Activated naive CD8-positive, alpha-beta T cell treated with anti-CD3 and anti-CD28 coated beads, Interleukin-2, amount 50 U/mL, for 16 hours (primary cell): Measurements from ENCODE around the gene DKKL1.

Experiments
- DNase-seq: peaks from one replicate; pipeline ENCODE4 v3.0.0-alpha.2; 2020; ENCODE audit warnings: low read depth, low spot score

DKKL1 gene

DNA sequence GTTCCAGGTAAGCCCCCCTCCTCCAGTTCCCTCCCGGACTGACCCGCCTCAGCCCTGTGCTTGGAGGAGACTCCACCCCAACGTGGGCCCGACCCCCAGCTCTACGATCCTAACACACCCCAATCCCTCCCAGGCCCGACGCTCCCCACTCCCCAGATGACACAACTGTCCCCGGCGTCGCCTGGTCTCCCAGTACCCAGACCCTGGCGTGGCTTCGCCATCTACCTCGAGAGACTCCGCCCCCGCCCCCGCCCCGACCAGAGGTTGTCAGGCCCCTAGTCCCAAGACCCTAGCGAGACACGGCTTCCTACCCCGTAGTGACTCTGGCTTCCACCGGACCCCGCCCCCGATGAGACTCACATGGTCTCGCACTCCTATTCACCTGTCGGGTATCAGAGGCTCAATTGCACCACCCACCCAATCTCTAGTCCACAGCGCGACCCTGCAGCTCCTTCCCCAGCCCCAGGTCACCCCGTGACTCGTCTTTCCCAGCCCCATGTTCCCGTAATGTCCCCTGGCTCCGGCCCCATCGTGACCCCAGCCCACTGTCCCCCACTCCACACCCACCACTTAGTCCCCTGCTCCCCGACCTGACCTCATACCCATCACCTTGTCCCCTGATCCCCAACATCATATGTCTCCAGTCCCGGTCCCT is 25.5 kb upstream of the DKKL1 start:
- no peak for DNase-seq

DNA sequence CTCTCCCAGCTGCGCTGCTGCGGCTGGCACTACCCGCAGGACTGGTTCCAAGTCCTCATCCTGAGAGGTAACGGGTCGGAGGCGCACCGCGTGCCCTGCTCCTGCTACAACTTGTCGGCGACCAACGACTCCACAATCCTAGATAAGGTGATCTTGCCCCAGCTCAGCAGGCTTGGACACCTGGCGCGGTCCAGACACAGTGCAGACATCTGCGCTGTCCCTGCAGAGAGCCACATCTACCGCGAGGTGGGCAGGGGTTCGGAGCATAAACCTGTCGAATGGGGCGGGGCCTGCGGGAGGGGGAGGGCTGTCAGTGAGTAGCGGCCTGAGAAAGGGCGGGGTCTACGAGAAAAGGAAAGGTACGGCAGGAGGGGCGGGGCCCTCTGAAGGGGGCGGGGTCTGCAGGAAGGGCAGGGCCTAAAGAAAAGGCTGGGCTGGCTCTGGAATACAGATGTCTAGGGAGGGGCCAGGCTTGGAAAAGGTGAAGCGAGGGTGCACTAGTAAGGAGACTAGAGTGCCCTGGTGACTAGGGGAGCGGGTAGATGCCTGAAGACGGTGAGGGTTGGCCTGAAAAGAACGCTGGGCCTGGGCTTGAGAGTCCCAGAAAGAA is 24.9 kb upstream of the DKKL1 start:
- DNase-seq, result no peak

DNA sequence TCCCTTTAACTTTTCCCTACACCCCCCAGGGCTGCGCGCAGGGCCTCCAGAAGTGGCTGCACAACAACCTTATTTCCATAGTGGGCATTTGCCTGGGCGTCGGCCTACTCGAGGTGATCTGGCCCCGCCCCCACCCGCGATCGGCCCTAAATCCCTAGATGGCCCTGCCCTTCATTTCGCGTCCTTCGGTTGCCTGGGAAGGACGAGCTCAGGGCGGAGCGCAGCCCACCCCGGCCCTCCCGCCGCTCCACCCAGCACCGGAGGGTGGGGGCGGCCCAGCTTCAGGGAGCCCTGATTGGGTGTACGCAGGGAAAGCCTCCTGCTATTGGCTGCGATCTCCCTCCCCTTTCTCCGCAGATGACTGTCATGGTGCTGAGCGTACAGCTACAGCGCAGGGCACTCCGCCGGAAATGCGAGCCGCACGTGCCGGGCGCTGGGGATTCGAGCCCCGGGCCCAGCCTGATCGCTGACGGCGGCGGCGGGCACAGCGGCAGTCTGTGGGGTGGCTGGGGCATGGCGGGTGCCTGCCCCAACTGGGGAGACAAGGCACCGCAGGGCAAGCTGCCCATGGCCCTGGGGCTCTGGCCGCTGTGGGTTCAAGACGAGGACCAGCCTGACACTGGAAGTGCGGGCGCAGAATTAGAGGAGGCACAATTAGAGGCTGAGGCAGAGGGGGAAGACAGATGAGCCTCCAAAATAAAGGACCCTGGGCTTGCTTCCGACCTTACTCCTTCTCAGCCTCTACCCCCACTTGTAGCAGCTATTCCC is 24.2 kb upstream of the DKKL1 start:
- no peak for DNase-seq

DNA sequence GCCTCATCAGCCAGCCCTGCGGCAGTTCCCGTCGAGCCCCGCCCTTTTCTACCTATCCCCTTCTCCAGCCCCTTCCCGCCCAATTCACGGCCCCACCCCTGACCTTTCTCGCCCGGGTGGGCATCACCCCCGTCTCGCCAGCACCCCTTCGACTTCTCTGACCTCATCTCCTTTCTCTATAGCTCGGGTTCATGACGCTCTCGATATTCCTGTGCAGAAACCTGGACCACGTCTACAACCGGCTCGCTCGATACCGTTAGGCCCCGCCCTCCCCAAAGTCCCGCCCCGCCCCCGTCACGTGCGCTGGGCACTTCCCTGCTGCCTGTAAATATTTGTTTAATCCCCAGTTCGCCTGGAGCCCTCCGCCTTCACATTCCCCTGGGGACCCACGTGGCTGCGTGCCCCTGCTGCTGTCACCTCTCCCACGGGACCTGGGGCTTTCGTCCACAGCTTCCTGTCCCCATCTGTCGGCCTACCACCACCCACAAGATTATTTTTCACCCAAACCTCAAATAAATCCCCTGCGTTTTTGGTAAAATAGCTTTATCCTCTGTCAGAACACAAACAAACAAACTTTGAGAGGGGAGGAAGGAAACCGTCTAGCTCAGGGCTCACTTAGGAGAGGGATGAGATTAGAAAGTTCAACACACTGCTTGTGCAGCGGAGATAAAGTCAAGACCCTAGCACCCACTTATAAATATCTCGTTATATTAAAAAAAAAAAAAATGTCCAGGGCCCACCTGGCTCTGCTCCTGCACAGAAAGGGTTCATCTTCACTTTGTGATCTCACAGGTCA is 23.4 kb upstream of the DKKL1 start:
- DNase-seq, result no peak

DNA sequence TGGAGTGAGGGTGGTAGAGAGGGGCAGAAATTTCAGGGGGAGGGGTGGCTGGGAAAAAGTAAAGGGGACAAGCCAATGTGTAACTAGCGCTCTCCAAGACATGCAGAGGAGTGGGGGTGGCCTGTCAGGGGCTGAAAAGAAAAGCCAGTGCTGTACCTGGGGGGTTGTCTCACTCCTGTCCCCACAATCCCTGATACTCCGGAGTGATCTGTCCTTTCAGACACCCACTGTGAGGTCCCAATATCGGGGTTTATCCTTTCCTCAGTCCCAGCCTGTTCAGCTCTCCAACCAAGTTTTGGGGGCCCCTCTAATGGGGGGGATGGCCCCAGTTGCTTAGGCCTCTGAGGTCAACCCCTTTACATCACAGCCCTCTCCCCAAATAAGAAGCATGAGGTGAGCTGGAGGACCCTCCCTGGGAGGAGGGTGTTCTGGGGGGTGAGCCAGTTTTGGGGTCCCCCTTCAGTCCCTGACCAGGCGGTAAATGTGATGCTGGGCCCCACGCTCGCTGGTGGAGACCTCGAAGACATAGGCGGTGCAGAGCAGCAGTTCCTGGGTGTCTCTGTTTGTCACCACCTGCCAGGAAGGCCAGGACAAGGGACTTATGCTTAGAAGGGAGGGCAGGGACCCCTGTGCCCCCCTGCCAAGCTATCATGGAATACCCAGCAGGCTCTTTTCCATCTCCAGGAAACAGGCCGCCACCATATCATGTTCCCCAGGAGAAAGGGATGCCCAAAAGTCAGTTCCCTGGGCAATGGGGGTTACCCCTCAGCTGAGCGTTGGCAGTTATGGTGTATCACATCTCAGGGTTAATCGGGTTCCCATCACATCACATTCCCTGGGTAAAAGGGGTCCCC is 22.6 kb upstream of the DKKL1 start:
- no peak for DNase-seq

DNA sequence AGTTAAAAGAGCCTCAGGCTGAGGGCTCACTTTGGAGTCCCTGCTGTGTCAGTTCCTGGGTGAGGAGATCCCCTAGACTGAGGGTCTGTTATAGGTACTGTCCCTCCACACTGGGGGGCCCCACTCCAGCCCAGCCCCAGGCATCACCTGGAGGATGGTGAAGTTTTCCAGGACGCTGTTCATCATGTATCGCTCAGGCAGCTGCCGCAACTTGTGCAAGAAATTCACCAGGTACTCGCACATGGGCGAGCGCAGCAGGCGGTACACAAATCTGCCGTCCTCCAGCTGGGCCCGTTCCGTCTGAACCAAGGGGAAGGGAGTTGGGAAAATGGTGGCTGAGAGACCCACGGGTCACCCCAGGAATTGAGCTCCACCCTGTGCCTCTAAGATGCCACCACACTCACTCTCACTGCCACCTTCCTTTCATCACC is 21.4 kb upstream of the DKKL1 start:
- no peak for DNase-seq

DNA sequence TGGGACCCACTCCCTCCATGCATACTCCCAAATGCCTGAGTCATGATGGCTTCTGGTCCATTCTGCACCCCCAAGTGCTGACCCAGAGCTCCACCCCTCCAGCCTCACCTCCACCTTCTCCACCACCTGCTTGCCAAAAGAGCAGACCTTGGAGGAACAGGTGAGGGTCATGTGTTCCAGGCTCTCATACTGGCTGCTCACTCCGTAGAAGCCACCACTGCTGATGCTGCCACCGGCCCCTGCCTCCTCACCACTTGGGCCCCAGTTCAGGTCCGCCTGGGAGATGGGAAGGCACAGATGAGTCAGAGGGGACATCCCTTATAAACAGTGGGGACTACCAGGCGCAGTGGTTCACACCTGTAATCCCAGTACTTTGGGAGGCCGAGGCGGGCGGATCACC is 20.6 kb upstream of the DKKL1 start:
- DNase-seq, result no peak

DNA sequence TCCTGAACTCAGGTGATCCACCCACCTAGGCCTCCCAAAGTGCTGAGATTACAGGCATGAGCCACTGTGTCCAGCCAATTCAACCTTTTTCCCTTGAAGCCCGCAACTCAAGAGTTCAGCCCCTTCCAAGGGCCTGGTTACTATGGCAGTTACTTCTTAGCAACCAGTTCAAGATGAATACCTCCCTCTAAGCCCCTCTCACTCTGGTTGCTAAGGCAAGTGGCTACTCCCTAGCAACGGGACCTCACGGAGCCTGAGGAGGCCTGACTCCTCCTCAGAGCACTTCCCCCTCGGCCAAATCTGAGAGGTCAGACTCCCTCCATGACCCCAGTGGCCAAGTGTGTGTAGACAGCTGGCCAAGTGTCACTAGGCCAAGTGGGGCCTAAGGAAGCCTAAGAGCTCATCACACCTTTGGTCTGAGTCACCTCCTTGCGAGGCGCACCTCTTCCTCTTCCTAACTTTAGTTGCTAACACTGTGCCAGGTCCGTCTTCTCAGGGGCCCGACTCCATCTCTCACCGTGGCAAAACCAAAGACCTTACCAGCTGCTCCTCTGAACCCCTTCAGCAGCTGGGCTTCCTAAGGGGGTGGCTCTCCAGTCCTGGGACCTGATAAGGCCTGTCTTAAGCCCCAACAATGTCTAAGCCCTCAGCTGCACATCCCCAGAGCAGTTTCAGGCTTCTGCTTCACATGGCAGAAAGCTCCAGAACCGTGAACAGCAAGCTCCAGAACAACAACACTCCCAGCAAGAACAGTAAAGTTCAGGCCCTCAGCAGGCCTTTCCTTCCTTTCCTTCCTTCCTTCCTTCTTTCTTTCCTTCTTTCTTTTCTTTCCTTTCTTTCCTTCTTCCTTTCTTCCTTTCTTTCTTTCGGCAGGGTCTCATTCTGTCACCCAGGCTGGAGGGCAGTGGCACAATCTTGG is 18.9 kb upstream of the DKKL1 start:
- DNase-seq, result no peak

DNA sequence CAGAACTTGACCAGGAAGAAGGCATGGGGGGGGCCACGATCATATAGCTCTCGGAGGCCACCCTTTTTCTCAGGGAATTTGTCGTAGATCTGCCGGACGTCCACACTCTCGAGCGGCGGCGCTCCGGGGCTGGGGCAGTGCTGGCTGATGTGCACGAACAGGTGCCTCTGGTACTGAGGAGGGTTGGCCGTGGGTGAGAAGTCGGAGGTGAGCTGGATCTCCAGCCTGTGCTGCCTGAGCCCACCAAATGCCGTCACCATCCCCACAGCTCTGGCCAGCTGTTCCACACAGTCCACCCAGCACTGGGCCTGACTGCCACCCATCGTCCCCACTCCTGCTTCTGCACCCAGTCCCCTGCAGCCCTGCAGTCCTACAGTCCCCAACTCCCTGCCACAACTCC is 16.5 kb upstream of the DKKL1 start:
- no peak for DNase-seq

DNA sequence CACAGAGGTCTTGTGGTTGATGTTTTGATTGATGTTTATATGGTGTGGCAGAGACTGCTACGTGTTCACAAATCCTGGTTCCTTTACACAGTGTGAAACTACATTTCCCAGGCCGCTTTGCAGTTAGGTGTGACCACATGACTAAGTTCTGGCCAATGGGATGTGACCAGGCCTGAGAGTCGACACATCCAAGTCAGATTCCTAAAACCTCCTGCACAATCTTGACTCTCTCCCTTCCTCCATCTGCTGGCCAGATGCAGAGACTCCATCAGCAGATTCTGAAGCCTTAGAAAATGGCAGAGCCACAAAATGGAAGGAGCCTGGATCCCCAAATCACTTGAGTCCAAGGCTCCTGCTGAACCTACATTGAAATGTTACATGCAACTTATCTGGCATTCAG is 15.8 kb upstream of the DKKL1 start:
- DNase-seq, result no peak

DNA sequence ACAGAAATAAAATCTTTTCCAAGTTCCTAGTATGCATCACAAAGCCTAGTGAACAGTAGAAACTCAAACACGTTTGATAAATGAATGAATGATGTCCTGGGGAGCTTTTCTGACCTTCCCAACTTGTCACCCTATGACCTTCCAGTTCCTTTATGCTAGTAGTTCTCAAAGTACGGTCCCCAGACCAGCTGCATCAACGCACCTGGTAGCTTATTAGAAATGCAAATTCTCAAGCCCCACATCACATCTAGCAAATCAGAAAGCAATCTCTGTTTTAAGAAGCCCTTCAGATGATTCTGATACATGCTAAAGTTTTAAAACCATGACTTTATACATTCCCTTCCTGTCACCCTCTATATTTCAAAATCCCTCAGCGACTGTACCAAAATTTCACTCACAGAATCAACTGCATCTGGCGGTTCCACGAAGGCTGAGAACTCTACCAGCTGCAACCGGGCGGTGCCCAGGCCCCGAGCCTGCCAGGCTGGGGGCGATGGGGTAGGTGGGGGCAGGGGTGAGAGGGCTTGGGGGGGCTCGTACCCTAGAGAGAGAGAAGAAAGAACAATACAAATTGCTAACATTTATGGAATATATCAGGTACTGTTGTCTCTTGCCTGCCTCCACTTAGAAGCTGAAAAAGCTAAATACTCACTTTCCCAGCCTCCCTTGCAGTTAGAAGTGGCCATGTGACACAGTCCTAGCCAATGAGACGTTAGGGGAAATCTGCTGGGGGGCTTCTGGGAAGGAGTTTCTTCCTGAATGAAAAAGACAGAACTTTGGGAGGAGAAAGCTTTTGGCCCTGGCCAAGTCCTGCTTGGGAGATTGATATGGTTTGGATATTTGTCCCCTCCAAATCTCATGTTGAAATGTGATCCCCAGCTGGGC is 15.1 kb upstream of the DKKL1 start:
- no peak for DNase-seq

DNA sequence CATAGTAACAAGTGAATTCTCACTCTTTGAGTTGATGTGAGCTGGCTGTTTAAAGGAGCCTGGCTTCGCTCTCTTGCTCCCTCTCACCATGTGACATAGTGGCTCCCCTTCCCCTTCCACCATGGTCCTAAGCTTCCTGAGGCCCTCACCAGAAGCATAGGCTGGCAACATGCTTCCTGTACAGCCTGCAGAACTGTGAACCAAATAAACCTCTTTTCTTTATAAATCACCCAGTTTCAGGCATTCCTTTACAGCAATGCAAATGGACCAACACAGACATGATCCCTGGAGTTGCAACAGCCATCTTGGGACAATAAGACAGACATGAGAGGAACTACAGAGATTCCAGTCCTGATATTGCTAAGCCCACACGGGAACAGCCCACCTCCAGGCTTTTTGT is 14.1 kb upstream of the DKKL1 start:
- no peak for DNase-seq

DNA sequence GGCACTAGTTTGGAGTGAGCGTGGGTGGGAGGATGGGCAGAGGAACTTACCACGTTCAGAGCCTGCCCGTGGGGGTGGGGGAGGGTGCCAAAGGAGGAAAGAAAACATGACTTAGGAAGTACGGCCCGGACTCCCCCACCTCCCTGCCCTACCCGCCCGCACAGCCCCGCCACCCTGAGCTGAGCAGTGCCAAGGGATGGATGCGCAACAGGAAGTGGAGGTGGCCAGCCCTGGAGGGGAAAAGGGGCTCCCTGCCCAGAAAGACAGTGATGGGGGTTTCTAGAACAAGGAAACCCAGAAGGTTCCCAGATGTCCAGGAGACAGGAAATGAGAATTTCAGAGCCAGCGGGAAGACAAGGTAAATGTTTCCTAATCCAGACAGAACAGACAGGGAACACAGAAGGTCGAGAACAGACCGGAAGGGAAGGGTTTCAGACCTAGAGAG is 7.7 kb upstream of the DKKL1 start:
- DNase-seq, result no peak

DNA sequence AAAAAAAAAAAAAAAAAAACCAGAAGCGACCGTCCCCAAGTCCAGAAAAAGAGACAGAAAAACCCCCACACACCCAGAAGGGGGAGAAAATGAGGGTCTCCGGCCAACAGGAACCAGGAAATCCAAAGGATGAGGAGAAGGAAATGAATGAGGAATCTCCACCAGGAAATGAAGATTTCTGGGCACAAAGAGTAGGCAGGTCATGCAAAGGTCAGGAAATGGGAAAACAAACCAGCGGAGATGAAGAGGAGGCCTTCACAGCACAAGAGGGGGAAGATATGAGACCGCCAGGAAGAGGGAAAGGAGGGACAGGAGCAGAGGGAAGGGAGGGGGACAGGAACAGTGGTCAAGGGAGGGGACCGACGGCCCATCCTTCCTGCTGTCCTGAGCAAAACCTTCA is 7.3 kb upstream of the DKKL1 start:
- no peak for DNase-seq

DNA sequence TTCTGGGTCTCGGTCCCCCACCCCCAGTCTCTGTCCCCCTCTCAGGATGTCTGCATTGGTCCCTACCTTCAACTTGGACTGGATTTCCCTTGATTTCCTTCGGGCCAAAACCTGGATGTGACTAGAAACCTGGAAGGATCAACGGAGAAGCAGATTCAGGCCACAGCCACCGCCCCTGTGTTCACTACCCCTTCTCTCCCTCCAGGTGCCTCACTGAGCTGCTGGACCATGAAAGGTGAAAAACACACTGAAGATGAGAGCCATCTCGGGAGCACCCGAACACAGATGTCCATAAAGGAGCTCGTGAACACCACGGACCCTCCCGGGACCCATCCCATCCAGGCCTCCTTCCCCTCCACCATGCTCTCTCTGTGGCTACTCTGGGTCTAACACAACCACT is 6.5 kb upstream of the DKKL1 start:
- DNase-seq, result no peak

DNA sequence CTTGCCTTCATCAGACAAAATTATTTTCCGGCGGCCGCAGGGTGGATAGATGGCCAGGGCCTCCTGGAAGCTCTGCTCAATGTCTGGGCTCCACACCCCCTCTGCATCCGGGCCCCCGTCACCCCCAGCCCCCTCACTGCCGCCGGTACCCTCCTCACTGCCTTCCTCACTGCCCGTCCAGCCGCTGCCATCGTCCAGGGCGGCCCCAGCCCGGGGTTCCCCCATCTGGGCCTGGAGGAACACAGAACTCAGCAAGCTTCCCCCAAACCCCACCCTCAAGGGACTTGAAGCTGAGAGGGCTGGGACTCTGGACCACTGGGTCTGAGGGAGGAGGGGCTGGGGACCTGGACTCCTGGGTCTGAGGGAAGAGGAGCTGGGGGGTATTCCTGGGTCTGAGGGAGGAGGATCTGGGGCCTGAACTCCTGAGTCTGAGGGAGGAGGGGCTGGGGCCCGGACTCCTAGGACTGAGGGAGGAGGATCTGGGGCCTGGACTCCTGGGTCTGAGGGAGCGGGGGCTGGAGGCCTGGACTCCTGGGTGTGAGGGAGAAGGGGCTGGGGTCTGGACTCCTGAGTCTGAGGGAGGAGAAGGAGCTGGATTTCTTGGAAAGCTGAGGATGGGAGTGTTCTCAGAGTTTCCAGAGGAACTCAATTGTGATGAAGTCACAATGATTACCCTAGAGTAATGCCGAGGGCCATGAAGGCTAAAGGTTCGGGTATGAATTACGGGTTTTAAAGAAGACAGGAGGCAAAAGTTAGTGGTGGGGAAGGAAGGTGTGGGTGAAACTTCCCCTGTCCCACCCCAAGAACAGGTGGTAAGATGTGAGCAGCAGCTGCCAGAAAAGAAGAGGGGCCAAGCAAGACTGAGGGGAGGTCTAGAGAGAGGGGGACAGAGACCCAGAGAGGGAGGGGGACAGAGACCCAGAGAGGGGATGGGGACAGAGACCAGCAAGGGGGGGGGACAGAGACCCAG is 3.5 kb upstream of the DKKL1 start:
- DNase-seq, result no peak

DNA sequence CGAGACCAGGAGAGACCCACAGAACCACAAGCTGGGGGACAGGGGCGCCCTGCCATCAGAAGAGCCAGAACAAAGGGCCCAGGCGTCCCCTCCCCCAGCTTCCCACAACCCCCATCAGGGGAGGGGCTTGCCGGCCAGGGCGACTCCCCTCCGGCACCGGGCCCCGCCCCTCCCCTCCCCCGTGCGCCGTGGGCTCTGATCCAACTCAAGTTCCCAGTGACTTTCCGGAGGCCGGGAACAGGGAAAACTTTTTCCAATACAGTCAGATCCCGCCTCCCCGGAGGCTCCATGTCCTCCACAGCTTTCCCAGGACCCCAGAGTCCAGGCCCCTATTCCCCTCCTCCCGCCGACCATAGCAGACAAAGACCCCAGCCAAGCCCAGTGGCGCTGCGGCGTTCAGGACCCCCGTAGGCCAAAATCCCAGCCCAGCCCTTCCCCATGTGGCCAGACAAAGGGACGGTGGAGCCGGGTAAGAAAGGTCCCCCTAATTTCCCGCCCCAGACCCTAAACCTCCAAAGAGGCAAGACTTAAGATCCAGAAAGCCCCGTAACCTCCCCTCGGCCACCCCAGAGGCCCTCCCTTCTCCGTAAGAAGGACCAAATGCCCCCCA is 2.1 kb upstream of the DKKL1 start:
- DNase-seq, result no peak
